OCI-M2 (cell line): ENCODE data around the gene TMEM91.
A peak's percentile ranks its signal among the peaks of the same experiment; 100 is the strongest.
"Not testable (repeated sequence)": the region's sequence is repeated elsewhere in the genome, so short reads cannot be mapped to it uniquely, and the experiment has no call there.

Experiments used
- DNase-seq: peaks from one replicate; lab custom pipeline; 2025; ENCODE audit not compliant: unreplicated experiment; lab: John Stamatoyannopoulos, UW

Gene TMEM91

GRCh38 chr19:41352609-41353465 lies 23.5 kb upstream of the TMEM91 start:
- DNase-seq = no peak

DNA sequence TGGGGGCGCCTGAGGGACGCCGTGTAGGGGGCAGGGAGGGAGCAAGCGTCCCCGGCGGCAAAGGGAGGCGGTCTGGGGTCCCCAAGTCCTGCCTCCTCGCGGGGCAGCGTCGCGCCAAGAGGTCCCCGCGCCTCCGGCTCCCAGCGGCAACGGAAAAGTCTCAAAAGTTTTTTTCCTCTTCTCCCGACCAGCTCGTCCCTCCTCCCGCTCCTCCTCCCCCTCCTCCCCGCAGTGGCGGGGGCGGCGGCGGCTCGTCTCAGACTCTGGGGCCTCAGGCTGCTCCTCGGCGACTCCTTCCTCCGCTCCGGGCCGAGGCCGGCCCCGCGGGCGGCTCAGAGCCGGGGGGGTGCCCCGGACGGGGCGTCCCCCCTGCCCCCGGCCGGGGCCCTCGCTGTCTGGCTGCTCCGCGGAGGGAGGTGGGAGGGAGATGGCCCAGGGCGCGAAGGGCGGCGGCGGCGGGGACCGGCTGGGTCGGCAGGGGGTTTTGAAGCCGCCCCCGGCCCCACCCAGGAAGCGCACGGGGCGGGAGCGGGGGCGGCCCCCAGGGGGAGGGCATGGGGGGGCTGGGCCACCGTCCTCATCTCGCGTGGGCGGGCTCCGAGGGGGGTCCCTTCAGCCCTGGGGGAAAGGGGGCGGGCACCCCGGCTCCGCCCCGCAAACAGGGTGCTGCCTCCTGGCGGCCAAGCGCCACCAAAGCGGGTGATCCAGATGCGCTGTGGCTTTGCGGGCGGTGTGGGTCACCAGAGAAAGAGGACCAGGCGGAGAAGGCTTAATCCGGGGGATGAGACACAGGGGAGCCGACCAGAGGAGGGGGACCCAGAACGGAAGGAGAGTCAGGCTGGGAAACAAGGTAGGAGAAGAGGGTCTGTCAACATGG lies 22.6 kb upstream of the TMEM91 start, which contains the start of gene TGFB1:
TGFB1 (minus strand) TSS at position 457 of the 877 bp plus-strand sequence. CDS start 878 bp downstream, outside the sequence.
- no peak for DNase-seq

- DNase-seq = no peak
Observed at GRCh38 chr19:41354343-41354953, 21.9 kb upstream of the TMEM91 start.

GRCh38 chr19:41355035-41355434 lies 21.3 kb upstream of the TMEM91 start:
- DNase-seq = no peak

- no peak for DNase-seq
Observed at GRCh38 chr19:41355802-41356201, 20.5 kb upstream of the TMEM91 start.

- no peak for DNase-seq
Observed at GRCh38 chr19:41356984-41357739, 19.2 kb upstream of the TMEM91 start.

DNA sequence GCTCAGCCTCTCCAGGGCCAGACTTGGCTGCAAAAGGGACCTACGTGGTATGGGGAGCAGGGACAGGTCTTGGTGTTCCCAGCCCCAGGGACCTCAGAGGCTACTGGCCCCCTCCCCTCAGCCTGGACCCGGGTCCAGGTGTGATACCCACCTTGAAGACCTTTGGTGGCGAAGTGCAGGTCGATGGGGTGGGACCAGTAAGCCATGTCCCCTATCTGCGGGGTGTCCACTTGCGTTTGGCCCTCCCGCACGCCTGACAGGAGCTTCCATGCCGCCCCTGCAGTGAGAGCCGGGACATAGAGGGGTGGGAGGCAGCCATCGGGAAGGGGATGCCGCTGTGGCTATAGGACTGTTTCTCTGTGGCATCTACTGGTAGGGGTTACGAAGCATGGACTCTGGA lies 18.6 kb upstream of the TMEM91 start:
- no peak for DNase-seq

GRCh38 chr19:41359741-41360140 lies 16.6 kb upstream of the TMEM91 start:
- no peak for DNase-seq

GRCh38 chr19:41362143-41362847 lies 14.0 kb upstream of the TMEM91 start:
- no peak for DNase-seq

DNA sequence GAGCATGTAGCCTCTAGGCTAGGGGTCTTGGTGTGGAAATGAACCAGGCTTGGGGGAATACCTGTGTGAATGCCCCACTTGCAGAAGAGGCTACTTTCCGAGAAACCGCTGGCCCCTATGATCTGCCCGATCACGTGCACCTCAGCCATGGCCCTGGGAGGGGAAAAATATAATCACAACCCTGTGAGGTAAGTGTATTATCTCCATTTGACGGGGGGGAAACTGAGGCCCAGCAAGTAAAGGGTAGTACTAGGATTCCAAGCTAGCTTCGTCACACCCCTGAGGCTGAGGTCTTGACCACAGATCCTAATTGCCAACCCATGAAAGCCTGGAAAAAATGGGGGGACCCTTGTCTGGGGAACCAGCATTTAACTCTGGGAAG lies 13.0 kb upstream of the TMEM91 start:
- DNase-seq = no peak

DNA sequence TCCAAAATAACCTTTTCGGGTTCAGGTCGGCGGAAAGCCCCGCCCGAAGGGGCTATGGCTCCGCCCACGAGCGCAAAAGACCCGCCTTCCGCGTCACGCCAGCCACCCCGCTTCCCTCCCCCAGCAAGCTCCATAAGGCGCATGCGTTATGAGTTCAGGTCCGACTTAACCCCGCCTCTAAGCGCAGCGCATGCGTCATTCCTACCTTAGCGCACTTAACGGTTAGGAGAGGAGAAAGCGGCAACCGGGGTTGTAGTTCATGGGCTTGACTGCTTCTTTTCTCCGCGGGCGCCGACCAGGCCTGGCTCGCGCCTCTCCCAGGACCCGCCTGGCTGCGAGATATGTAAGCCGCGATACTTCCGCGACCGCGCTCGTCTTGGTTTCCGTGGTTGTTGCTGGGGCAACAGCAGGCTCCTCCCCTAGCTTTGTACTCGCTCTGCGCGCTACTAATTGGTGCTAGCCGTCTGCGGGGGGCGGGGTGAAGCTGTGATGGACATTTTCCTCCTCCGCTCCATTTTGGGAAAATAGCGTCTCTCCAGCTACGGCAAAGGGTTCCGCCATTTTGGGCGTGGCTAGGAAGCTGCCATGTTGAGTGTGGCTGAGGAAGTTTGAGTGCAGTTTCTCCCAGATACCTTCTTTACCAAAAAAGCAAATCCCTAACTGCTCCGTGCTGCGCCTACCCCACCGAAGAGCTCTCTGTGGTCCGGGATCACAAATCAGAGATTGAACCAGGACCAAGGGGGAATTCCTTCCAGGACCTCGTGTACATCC lies 12.4 kb upstream of the TMEM91 start, which contains the start of gene B9D2:
B9D2 (minus strand) TSS at position 397 of the 771 bp plus-strand sequence. CDS start 630 bp downstream, outside the sequence.
- peak; percentile 97 for DNase-seq

GRCh38 chr19:41364524-41365391 lies 11.6 kb upstream of the TMEM91 start:
- DNase-seq = no peak

DNA sequence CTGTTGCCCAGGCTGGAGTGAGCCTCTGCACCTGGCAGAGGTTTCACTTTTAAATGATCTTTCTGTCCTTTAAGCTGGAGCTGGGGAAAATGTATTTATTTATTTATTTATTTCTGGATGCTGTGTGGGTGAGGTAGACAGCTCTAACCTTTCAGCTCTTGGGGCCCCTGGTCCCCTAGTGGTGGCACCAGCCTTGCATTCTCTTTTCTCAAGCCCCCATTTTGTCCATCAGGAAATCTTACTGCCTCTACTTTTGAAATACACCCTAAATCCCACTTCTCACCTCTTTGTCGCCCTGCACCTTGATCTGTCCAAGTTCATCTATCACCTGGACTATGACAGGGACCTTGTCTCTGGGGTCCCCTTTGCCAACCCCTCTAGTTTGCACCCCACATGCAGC lies 10.2 kb upstream of the TMEM91 start:
- no peak for DNase-seq

DNA sequence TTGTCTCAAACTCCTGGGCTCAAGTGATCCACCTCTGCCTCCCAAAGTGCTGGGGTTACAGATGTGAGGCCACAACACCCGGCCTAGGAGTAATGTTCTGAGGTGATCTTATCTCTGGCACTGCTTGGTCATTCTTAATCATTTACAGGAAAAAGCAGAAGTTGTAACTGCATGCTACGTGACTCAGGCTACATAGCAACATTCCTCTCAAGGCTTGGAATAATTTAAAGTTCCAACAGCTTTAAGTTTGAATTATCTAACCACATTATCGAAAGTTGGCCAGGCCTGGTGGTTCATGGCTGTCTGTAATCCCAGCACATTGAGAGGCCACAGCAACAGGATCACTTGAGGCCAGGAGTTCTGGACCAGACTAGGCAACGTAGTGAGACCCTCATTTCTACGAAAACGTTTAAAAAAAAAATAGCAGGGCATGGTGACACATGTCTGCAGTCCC lies 8.5 kb upstream of the TMEM91 start:
- peak; percentile 88 for DNase-seq

- DNase-seq = no peak
Observed at GRCh38 chr19:41369769-41370168, 6.6 kb upstream of the TMEM91 start.

DNA sequence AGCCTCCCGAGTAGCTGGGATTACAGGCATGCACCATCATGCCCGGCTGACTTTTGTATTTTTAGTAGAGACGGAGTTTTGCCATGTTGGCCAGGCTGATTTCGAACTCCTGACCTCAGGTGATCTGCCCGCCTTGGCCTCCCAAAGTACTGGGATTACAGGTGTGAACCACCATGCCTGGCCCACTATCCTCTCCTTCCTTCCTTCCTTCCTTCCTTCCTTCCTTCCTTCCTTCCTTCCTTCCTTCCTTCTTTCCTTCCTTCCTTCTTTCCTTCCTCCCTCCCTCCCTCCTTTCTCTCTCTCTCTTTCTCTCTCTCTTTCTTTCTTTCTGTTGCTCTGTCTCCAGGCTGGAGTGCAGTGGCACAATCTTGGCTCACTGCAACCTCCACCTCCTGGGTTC lies 5.2 kb upstream of the TMEM91 start:
- DNase-seq = not testable (repeated sequence)

- no peak for DNase-seq
Observed at GRCh38 chr19:41371541-41371940, 4.8 kb upstream of the TMEM91 start.

DNA sequence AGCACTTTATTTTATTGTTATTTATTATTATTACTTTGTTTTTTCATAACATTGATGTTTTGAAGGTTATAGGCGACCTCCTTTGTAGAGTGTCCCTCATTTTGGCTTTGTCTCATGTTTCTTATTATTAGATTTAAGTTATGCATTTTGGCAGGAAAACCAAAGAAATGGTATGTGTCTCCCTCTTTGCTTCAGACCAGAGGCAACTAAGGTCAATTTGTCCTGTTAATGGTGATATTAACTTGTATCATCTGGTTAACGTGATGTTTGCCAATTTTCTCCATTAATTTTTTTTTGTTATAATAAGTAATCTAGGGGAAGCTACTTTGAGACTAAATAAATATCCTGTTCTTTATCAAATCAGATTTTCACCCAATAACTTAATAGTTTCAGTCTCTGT lies 3.8 kb upstream of the TMEM91 start:
- DNase-seq = no peak
